ENCODE results near the gene ADAMTS20.

DNA sequence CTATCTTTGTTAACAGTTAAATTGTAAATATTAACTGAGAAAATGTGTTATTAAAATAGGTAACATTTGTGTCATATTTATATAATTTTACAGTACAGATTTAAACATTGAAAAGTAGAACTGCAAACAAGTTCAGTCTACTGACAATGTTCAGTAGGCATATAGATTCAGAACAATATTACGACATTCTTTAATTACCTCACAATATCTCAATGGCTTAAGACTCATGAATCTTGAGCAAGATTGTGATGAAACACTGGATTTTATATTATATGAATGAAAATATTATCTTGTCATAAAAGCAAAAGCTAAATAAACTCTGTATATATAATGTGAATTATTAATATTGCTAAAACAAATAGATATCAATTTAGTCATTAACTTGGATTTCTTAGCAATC is 194.9 kb downstream of the ADAMTS20 start:
- TF ChIP-seq CTCF (IDR thresholded peaks at IDR 0.05): no peak
- TF ChIP-seq POLR2A (IDR thresholded peaks at IDR 0.05): no peak
- no peak for TF ChIP-seq POLR2AphosphoS5 (IDR thresholded peaks at IDR 0.05)
- no peak for TF ChIP-seq EP300 (IDR thresholded peaks at IDR 0.05)
